GM10248 (cell line): ENCODE results near the gene COX14.

Source experiments
- CTCF ChIA-PET: fragments of 300-600 bp; sonication (Branson Sonifier 250); formaldehyde crosslinking; extraction: SDS; loops from one replicate; lab custom pipeline; 2021; ENCODE audit warnings: antibody characterized with exemption; lab: Yijun Ruan, JAX
- POLR2A ChIA-PET: fragments of 350-650 bp; sonication (Branson Sonifier 250); formaldehyde crosslinking; extraction: SDS; loops from one replicate; lab custom pipeline; 2020; ENCODE audit warnings: antibody characterized with exemption; lab: Yijun Ruan, JAX
- DNase-seq: peaks from one replicate; pipeline ENCODE4 v3.0.0; 2012; ENCODE audit errors: extremely low spot score
- TF ChIP-seq, protein P1 (sequence below): IDR thresholded peaks from 2 replicates; pipeline ENCODE4 v1.5.1; 2012; ENCODE audit warnings: mild to moderate bottlenecking, low read depth; ENCODE audit errors: extremely low read depth, missing control alignments, control extremely low read depth

COX14 gene

DNA sequence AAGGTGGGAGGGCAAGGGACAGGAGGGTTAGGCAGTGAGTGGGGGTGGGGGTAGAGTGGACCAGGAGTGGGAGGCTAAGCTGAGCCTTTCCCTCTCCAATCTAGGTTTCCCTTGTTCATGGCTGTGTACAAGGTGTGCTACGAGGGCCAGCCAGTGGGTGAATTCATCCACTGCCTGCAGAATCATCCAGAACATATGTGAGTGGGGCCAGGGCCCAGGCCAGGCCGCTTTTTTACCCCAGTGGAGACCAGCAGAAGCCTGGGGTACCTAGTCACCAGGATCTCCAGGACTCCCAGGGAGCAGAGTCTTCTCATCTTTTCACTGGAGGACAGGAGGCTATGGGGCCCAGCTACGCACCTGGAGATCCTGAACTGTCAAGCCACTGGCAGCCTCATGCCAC is 2.7 kb upstream of the COX14 start:
- CTCF ChIA-PET, result interaction anchor here (2.5 to 19.2 kb wide), 10 partner anchors 10 to 143 kb away, joined by 11 to 296 read pairs (median 54); partner anchors contain the start of genes GPD1 and SMARCD1
- no peak for DNase-seq
- POLR2A ChIA-PET, result no interaction called here
- TF ChIP-seq, protein P1, sequence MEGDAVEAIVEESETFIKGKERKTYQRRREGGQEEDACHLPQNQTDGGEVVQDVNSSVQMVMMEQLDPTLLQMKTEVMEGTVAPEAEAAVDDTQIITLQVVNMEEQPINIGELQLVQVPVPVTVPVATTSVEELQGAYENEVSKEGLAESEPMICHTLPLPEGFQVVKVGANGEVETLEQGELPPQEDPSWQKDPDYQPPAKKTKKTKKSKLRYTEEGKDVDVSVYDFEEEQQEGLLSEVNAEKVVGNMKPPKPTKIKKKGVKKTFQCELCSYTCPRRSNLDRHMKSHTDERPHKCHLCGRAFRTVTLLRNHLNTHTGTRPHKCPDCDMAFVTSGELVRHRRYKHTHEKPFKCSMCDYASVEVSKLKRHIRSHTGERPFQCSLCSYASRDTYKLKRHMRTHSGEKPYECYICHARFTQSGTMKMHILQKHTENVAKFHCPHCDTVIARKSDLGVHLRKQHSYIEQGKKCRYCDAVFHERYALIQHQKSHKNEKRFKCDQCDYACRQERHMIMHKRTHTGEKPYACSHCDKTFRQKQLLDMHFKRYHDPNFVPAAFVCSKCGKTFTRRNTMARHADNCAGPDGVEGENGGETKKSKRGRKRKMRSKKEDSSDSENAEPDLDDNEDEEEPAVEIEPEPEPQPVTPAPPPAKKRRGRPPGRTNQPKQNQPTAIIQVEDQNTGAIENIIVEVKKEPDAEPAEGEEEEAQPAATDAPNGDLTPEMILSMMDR, result no peak

DNA sequence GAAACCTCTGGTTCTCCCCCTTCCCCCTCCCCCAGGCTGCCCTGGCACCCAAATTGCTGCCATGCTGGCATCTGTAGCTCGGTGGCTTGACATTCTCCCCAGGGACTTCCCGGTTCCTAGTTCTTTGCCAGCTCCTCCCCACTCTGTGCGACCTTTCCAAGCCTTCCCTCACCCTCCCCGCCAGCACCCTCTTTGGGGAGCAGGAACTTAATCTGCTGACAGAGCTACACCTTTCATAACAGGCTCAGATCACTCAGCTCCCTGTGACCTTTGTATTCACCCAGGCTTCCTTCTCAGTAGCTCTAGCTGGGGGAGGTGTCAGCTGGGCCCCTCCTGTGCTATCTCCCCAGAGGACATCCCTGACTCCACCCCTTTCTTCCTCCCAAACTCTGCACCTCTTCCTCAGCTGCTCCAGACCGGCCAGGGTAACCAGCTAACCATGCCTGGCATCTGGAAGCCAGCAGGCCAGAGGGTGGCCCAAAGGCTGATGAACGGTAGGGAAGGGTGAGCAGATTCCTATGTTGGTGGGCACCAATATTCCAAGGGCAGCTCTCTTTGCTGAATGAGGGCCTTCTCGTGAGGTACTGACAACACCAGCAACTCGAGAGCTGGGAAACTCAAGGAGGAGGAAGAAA is 1.8 kb upstream of the COX14 start:
- ChIA-PET CTCF (interaction anchor here (1.0 to 19.2 kb wide), 26 partner anchors 11 to 395 kb away, joined by 3 to 296 read pairs (median 14); partner anchors contain the start of genes CERS5, DIP2B, GPD1 and LIMA1), POLR2A (interaction anchor here (0.9 to 2.3 kb wide), 3 partner anchors 57 to 144 kb away, joined by 3 to 6 read pairs (median 6); partner anchors contain the start of gene CERS5)
- peak; percentile 65 for DNase-seq
- TF ChIP-seq, protein P1, result no peak

DNA sequence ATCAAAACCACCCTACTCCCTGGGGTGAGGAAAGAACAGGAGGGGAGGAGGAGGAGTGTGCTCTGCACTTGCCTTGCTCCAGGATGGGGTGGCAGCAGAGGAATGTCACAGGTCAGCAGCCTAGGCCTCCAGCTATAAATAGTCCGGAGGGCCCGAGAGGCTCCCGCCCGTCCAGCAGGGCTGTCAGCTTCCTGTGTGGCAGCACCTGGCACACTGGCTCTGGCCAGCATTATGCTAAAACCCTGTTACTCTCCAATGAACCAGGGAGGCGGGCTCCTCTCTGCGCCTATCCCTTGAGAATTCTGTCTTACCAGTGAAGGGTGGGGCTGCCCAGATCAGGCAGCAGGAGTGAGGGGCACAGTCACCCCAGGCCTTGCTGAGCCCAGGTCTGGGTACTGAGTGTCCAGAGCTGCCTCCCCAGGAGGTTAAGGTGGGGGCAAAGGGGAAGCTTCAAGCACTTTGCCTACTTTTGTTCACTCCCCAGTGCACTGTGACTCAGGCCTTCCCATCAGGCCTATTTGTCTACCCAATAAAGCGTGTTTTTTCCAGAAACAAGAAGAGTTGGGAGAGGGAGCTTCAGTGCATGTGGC is 1.2 kb upstream of the COX14 start:
- DNase-seq, result peak; percentile 40
- CTCF ChIA-PET, result interaction anchor here (1.0 to 19.2 kb wide), 33 partner anchors 11 to 394 kb away, joined by 3 to 296 read pairs (median 10); partner anchors contain the start of genes CERS5, DIP2B, GPD1 and LIMA1
- POLR2A ChIA-PET, result interaction anchor here (0.7 to 2.3 kb wide), 7 partner anchors 10 to 143 kb away, joined by 3 to 12 read pairs (median 6); partner anchors contain the start of genes CERS5 and SMARCD1
- TF ChIP-seq, protein P1, result no peak

DNA sequence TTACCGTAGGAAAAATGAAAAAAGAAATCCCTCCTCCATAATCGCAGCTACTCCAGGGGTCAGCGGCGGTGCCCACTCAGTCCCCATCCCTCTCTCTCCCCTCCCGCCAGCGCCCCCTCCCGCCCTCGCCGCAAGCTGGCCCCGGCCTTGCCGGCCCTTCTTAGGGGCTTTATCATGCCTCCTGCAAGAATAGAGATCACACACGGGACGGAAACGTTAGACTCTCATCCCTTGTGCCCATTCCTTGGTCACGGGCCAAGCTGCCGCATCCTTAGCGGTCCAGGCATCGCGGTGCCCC is 692 bp upstream of the COX14 start:
- CTCF ChIA-PET, result interaction anchor here (0.6 to 19.2 kb wide), 33 partner anchors 12 to 393 kb away, joined by 3 to 296 read pairs (median 9); partner anchors contain the start of genes CERS5, DIP2B, FAM186A and GPD1
- no peak for DNase-seq
- TF ChIP-seq, protein P1, result no peak
- POLR2A ChIA-PET, result interaction anchor here (0.7 to 2.3 kb wide), 8 partner anchors 9 to 110 kb away, joined by 3 to 16 read pairs (median 6); partner anchors contain the start of genes CERS5 and SMARCD1

DNA sequence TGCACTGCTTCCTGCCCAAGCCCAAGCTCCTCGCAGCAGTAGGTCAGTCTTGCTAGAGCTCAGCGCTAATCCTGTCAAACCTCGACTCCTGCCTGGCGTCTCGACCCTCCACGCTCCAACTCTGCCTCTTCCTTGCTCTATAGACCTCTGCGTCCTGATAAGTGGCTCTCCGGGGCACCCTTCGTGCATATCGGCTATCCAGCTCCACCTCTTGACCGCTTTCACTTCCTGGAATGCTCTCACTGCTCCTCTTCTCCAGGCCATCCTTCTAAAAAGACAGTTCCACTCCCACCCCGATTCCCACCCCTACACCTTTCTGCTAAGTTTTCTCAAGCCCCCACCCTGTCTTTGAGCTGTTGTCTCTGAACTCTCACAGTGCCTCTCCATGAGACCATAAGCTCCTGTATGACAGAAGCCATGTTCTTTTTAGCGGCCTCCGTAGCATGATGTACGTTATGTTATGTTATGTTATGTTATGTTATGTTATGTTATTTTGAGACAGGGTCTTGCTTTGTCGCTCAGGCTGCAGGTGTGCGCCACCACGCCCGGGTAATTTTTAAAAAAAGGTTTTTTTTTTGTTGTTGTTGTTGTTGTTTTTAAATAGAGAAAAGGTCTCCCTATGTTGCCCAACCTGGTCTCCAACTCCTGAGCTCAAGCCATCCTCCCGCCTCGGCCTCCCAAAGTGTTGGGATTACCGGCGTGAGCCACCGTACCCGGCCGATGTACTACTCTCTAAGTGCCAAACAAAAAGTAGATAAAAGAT is 601 bp downstream of the COX14 start:
- POLR2A ChIA-PET, result interaction anchor here (0.5 to 2.3 kb wide), 14 partner anchors 8 to 969 kb away, joined by 3 to 16 read pairs (median 6); partner anchors contain the start of genes CERS5, GPD1 and SMARCD1
- CTCF ChIA-PET, result interaction anchor here (0.9 to 19.2 kb wide), 25 partner anchors 13 to 408 kb away, joined by 3 to 296 read pairs (median 16); partner anchors contain the start of genes CERS5, FAM186A, GPD1 and LIMA1
- no peak for DNase-seq
- TF ChIP-seq, protein P1, result no peak
